BLaER1 (cell line): Measurements from ENCODE around the gene SORT1.

Experiments used
- H3K27ac ChIP-seq: shearing (Covaris generic); formaldehyde crosslinking; 2 replicates; pipeline ENCODE4 v1.8.1; 2022
- H3K27me3 ChIP-seq: shearing (Covaris generic); formaldehyde crosslinking; 2 replicates; pipeline ENCODE4 v1.8.1; 2022
- H3K36me3 ChIP-seq: shearing (Covaris generic); formaldehyde crosslinking; 2 replicates; pipeline ENCODE4 v1.8.1; 2022
- H3K4me1 ChIP-seq: shearing (Covaris generic); formaldehyde crosslinking; 2 replicates; pipeline ENCODE4 v1.8.1; 2022
- H3K4me2 ChIP-seq: shearing (Covaris generic); formaldehyde crosslinking; 2 replicates; pipeline ENCODE4 v1.8.1; 2022
- H3K4me3 ChIP-seq: shearing (Covaris generic); formaldehyde crosslinking; 2 replicates; pipeline ENCODE4 v1.8.1; 2022
- H3K9ac ChIP-seq: shearing (Covaris generic); formaldehyde crosslinking; 2 replicates; pipeline ENCODE4 v1.8.1; 2022
- H3K9me3 ChIP-seq: shearing (Covaris generic); formaldehyde crosslinking; 2 replicates; pipeline ENCODE4 v1.8.1; 2022
- H4K20me1 ChIP-seq: shearing (Covaris generic); formaldehyde crosslinking; 2 replicates; pipeline ENCODE4 v1.8.1; 2022
- Cebpa-rat ChIP-seq: shearing (Covaris generic); IDR thresholded peaks from 2 replicates; pipeline ENCODE4 v1.8.1; 2022

SORT1 gene

DNA sequence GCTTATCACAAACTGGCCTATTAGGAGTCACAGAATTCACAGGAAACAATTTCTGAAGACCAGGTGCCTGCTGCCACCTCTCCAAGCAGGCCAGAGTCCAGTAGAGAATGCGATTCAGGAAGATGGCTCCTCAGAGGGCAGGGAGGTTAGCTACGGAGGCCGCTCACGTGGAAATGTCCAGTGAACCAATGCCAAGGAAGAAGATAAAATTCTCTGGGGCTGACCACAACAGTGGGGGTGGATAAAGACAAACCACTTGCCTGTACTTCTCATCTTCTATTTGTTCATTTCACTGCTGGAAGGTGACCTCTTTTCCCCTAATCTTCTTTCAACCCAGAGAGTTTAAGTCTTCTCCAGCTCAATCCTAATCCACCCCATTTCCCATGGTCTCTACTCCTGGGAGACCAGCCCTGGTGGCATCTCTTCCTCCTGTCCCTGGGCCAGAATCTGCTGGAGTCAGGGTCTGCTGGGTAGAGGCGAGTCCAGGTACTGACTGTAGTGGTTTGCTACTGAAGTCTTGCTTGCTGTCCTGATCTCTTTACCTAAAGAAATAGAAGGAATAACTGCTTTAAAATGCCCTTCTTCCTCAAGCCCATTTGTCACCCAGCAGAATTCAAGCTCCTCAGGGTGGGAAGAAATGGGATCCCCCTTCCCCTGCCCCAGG, 118.0 kb downstream of the SORT1 start:
- H3K27me3 ChIP-seq: no peaks in the 10 kb centered on the region

DNA sequence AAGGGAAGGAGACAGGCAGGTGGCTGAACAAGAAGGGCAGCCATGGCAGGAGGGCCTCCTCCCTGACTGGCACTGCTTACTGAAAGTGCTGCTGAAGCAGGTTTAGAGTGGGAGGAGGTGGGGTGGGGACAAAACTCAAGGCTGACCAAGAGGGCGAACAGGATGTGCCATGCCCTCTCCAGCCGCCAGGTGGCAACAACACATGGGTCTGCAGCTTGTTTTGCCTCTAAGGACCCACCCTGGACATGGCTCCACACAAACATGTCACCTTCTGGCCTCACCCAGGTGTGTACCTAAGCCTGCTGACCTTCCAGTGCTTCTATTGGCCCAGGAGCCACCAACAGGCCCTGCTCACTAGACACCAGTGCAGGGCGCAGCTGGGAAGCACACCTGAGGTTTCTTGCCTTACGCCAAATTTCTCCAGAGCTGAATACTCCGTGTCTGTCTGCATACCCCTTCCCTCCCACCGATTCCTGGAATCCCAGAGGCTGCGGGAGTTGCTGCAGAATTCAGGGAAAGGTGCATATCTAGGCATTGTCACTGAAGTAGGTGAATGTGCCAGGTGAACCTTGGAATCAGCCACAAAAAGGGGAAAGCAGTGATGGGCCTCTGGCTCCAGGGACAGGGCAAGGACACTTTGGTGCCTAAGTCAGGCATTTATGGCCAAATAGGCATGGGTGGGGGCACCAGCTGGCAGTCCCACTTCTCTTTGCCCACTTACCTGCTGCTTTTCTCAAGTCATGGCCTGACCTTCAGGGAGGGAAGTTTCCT, 120.1 kb downstream of the SORT1 start:
- Histone ChIP-seq H3K27me3 (no peaks in the 10 kb centered on the region), H3K36me3 (peaks cover 42% of the 10 kb centered on the region), H3K4me1 (peaks cover 44% of the 10 kb centered on the region), H3K4me3 (no peak overlapping the region), H3K9ac (no peak overlapping the region), H4K20me1 (no peaks in the 10 kb centered on the region), H3K27ac (no peak overlapping the region), H3K4me2 (no peak overlapping the region), H3K9me3 (no peaks in the 10 kb centered on the region)
- TF ChIP-seq Cebpa-rat: no peak

More for the DNA sequence above, 118.0 kb downstream of the SORT1 start:
- Histone ChIP-seq H3K4me2 (no peak overlapping the region), H3K4me1 (peaks cover 47% of the 10 kb centered on the region), H3K36me3 (peaks cover 35% of the 10 kb centered on the region), H3K9ac (0 out of 2 replicates have a peak overlapping the region, but pooled peaks have one; percentile 48), H3K4me3 (no peak overlapping the region), H3K27ac (no peak overlapping the region), H4K20me1 (no peaks in the 10 kb centered on the region), H3K9me3 (no peaks in the 10 kb centered on the region)
- TF ChIP-seq Cebpa-rat: no peak

DNA sequence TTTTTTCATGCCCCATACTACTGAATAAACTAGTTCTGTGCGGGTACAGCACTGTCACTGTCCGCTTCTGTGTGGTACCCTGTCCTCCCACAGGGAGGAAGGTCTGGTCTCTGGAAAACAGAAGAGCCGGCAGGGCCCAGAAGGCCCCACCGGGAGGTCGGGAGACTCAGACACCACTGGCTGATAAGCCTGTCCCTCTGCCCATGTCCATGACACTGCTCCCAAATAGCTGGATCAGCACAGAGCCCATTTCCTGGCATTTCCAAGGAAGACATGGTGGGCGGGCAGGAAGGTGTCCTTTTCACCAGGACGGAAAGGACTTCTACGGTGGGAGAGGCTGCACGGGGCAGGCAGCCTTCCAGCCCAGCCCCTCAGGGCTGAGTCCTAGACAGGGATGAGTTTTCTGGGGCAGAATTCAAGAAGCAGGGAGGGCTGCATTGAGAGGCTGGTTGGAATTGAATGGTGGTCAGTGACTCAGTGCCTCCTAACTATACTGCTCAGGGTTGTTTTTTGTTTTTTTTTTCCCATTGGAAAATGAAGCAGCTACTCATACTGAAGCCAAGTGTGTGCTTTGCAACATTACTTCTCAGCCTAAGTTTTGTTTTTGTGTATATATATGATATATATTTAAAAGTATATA, 121.9 kb downstream of the SORT1 start:
- Histone ChIP-seq H3K27ac (no peak overlapping the region), H3K4me1 (peaks cover 28% of the 10 kb centered on the region), H3K27me3 (no peaks in the 10 kb centered on the region), H3K9ac (peak overlapping the region; percentile 18; the same call in 1 of the 2 replicates), H3K4me3 (no peak overlapping the region), H3K9me3 (no peaks in the 10 kb centered on the region), H3K36me3 (peaks cover 58% of the 10 kb centered on the region), H4K20me1 (no peaks in the 10 kb centered on the region), H3K4me2 (no peak overlapping the region)
- no peak for TF ChIP-seq Cebpa-rat

DNA sequence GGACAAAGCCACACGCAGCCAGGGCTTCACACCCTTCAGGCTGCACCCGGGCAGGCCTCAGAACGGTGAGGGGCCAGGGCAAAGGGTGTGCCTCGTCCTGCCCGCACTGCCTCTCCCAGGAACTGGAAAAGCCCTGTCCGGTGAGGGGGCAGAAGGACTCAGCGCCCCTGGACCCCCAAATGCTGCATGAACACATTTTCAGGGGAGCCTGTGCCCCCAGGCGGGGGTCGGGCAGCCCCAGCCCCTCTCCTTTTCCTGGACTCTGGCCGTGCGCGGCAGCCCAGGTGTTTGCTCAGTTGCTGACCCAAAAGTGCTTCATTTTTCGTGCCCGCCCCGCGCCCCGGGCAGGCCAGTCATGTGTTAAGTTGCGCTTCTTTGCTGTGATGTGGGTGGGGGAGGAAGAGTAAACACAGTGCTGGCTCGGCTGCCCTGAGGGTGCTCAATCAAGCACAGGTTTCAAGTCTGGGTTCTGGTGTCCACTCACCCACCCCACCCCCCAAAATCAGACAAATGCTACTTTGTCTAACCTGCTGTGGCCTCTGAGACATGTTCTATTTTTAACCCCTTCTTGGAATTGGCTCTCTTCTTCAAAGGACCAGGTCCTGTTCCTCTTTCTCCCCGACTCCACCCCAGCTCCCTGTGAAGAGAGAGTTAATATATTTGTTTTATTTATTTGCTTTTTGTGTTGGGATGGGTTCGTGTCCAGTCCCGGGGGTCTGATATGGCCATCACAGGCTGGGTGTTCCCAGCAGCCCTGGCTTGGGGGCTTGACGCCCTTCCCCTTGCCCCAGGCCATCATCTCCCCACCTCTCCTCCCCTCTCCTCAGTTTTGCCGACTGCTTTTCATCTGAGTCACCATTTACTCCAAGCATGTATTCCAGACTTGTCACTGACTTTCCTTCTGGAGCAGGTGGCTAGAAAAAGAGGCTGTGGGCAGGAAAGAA, 122.9 kb downstream of the SORT1 start:
- Histone ChIP-seq H3K4me1 (peaks cover 19% of the 10 kb centered on the region), H3K9me3 (no peaks in the 10 kb centered on the region), H3K4me2 (peak overlapping the region; percentile 76), H3K36me3 (peaks cover 58% of the 10 kb centered on the region), H3K4me3 (no peak overlapping the region), H4K20me1 (no peaks in the 10 kb centered on the region), H3K9ac (peak overlapping the region; percentile 52), H3K27ac (peak overlapping the region; percentile 58), H3K27me3 (no peaks in the 10 kb centered on the region)
- TF ChIP-seq Cebpa-rat: no peak

DNA sequence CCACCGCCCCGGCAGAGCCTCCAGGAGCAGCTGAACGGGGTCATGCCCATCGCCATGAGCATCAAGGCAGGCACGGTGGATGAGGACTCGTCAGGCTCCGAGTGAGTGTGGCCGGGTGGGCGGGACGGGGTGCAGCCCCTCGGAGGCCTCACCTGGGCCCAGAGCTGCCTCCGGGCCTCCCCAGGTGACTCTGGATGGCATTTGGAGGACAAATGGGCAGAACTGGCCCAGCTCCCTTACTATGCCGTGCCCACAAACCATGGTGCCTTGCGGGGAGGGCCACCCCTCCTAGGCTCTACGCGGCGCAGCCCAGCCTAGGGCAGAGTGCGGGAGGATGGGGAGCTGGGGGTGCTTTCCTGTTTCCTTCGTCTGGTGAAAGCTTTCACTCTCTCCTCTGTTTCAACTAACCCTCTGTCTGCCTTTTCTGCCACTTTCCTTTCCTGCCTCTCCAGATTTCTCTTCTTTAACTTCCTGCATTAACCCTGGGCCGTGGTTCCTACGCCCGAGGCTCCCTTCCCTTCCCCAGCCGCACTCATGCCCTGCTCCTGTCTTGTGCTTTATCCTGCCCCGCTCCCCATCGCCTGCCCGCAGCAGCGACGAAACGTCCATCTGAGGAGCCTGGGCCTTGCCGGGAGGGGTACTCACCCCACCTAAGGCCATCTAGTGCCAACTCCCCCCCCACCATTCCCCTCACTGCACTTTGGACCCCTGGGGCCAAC, 124.0 kb downstream of the SORT1 start:
- H4K20me1 ChIP-seq: no peaks in the 10 kb centered on the region
- H3K9ac ChIP-seq: 0 out of 2 replicates have a peak overlapping the region, but pooled peaks have one; percentile 52
- no peak overlapping the region for H3K4me3 ChIP-seq
- H3K9me3 ChIP-seq: no peaks in the 10 kb centered on the region
- TF ChIP-seq Cebpa-rat: no peak
- peaks cover 19% of the 10 kb centered on the region for H3K4me1 ChIP-seq
- H3K27ac ChIP-seq: peak overlapping the region; percentile 58; the same call in 1 of the 2 replicates
- H3K4me2 ChIP-seq: peak overlapping the region; percentile 76
- peaks cover 62% of the 10 kb centered on the region for H3K36me3 ChIP-seq
- H3K27me3 ChIP-seq: no peaks in the 10 kb centered on the region

DNA sequence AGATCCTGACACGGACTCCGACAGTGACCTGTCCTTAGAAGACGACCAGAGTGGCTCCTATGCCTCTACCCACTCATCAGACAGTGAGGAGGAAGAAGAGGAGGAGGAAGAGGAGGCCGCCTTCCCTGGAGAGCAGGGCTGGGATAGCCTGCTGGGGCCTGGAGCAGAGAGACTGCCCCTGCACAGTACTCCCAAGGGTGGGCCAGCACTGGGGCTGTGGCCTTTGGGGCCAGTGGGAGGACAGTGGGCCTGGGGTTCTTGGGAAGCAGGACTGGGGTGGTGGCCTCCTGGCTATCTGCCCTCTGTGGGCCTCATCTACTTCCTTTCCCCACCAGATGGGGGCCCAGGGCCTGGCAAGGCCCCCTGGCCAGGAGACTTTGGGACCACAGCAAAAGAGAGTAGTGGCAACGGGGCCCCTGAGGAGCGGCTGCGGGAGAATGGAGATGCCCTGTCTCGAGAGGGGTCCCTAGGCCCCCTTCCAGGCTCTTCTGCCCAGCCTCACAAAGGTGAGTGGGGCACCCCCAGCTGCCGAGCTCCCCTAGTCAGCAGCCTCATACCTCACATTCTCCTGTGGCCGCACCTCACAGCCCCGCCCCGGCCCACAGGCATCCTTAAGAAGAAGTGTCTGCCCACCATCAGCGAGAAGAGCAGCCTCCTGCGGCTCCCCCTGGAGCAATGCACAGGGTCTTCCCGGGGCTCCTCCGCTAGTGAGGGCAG, 124.7 kb downstream of the SORT1 start:
- Histone ChIP-seq H3K4me1 (peaks cover 19% of the 10 kb centered on the region), H3K4me3 (no peak overlapping the region), H3K4me2 (no peak overlapping the region), H3K9me3 (no peaks in the 10 kb centered on the region), H3K27me3 (no peaks in the 10 kb centered on the region), H4K20me1 (no peaks in the 10 kb centered on the region), H3K36me3 (peaks cover 62% of the 10 kb centered on the region), H3K27ac (no peak overlapping the region), H3K9ac (no peak overlapping the region)
- TF ChIP-seq Cebpa-rat: no peak

DNA sequence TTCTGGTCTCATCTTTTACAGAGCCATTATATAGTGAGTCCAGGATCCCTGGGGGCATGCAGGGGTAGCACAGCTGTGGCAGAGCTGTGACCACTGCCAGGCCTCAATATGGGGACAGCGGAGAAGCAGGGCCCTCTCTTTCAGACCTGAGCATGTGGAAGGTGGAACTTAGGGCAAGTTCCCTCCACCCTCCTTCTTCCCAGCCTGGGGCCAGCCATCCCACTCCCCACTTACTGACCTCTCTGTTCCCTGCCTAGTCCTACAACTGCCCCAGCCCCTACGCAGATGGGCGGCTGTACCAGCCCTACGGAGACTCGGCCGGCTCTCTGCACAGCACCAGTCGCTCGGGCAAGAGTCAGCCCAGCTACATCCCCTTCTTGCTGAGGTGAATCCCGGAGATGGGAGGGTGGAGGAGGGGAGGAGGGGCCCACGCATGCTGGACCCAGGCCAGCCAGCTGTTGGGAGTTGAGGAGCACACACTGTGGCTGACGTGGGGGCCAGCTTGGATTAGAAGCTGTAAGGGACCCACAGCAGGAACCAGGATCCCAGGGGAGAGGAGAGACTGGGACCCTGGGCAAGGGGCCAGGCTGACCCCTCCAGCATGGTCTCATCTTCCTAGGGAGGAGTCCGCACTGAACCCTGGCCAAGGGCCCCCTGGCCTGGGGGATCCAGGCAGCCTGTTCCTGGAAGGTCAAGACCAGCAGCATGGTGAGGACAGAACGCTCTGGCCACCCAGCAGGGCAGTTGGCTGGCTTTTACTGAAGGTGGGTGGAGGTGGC, 125.5 kb downstream of the SORT1 start:
- H3K4me1 ChIP-seq: peaks cover 27% of the 10 kb centered on the region
- no peaks in the 10 kb centered on the region for H3K27me3 ChIP-seq
- no peaks in the 10 kb centered on the region for H3K9me3 ChIP-seq
- H3K27ac ChIP-seq: no peak overlapping the region
- H4K20me1 ChIP-seq: no peaks in the 10 kb centered on the region
- peaks cover 64% of the 10 kb centered on the region for H3K36me3 ChIP-seq
- no peak overlapping the region for H3K4me3 ChIP-seq
- H3K9ac ChIP-seq: no peak overlapping the region
- no peak overlapping the region for H3K4me2 ChIP-seq
- no peak for TF ChIP-seq Cebpa-rat

DNA sequence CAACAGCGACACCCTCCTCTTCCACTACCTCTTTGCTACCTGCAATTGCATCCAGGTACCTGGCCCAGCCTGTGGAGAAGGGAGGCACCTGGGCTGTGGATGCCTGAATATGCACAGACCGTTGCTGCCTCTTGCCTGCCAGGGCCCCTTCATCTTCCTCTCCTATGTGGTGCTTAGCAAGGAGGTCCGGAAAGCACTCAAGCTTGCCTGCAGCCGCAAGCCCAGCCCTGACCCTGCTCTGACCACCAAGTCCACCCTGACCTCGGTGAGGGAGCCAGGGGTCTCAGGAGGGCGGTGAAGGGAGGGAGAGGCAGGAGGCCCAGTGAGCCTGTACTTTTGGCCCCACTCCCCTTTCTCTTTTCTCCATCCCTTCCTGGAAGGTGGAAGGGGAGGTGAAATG, 126.3 kb downstream of the SORT1 start:
- H3K4me1 ChIP-seq: peaks cover 33% of the 10 kb centered on the region
- H3K36me3 ChIP-seq: peaks cover 64% of the 10 kb centered on the region
- TF ChIP-seq Cebpa-rat: no peak
- H3K4me3 ChIP-seq: no peak overlapping the region
- H3K4me2 ChIP-seq: no peak overlapping the region
- H3K9me3 ChIP-seq: no peaks in the 10 kb centered on the region
- H3K27me3 ChIP-seq: no peaks in the 10 kb centered on the region
- H4K20me1 ChIP-seq: no peaks in the 10 kb centered on the region
- H3K9ac ChIP-seq: no peak overlapping the region
- H3K27ac ChIP-seq: no peak overlapping the region
